ENCODE results near the gene KRT79.
A peak's percentile ranks its signal among the peaks of the same experiment; 100 is the strongest.
"Not testable (repeated sequence)": the region's sequence is repeated elsewhere in the genome, so short reads cannot be mapped to it uniquely, and the experiment has no call there.

The KRT79 gene

GRCh38 chr12:52833922-52834726, at the start of gene KRT79:
TSS of gene KRT79 (minus strand) at chr12:52834311. CDS start at chr12:52834260, 51 bp downstream.
- no peak for DNase-seq

- not testable (repeated sequence) for DNase-seq
Measured at GRCh38 chr12:52880499-52880898, 46.4 kb upstream of the KRT79 start.

GRCh38 chr12:52879394-52880351, 45.6 kb upstream of the KRT79 start:
- DNase-seq: peak; percentile 84 to 89

- no peak for DNase-seq
Measured at GRCh38 chr12:52878507-52879393, 44.6 kb upstream of the KRT79 start.

GRCh38 chr12:52877242-52877641, 43.1 kb upstream of the KRT79 start:
- no peak for DNase-seq

- DNase-seq: no peak
Measured at GRCh38 chr12:52876372-52876771, 42.3 kb upstream of the KRT79 start.

- DNase-seq: no peak
Measured at GRCh38 chr12:52874573-52875435, 40.7 kb upstream of the KRT79 start.

GRCh38 chr12:52873832-52874572, 39.9 kb upstream of the KRT79 start:
- peak in 1 of 2 experiments; percentile 21 for DNase-seq

- no peak for DNase-seq
Measured at GRCh38 chr12:52873513-52873831, 39.4 kb upstream of the KRT79 start.

GRCh38 chr12:52872644-52873389, 38.7 kb upstream of the KRT79 start:
- DNase-seq: no peak

GRCh38 chr12:52871291-52872039, 37.4 kb upstream of the KRT79 start:
- no peak for DNase-seq

- peak in 1 of 2 experiments; percentile 46 for DNase-seq
Measured at GRCh38 chr12:52870361-52871290, 36.5 kb upstream of the KRT79 start.

- DNase-seq: no peak
Measured at GRCh38 chr12:52867642-52868041, 33.5 kb upstream of the KRT79 start.

GRCh38 chr12:52867152-52867551, 33.0 kb upstream of the KRT79 start:
- no peak for DNase-seq

- DNase-seq: peak; percentile 20 to 54
Measured at GRCh38 chr12:52865090-52865944, 31.2 kb upstream of the KRT79 start.

- no peak for DNase-seq
Measured at GRCh38 chr12:52862023-52862422, 27.9 kb upstream of the KRT79 start.

GRCh38 chr12:52861511-52861910, 27.4 kb upstream of the KRT79 start:
- no peak for DNase-seq

Data from NCI-H1930 (cell line).